ENCODE results near the gene LY6G5B. TPM values are rescaled to one million over a fixed set of nuclear protein-coding genes. Genes with fewer than 3 reads are reported as not detected.

Gene LY6G5B
- total RNA-seq, 1 experiment from 2014 or later: 3.6 TPM

- no peak for DNase-seq (ENCODE audit: low spot score)
These were observed 44.4 kb downstream of the LY6G5B start for GRCh38 chr6:31713991-31714684.

DNA sequence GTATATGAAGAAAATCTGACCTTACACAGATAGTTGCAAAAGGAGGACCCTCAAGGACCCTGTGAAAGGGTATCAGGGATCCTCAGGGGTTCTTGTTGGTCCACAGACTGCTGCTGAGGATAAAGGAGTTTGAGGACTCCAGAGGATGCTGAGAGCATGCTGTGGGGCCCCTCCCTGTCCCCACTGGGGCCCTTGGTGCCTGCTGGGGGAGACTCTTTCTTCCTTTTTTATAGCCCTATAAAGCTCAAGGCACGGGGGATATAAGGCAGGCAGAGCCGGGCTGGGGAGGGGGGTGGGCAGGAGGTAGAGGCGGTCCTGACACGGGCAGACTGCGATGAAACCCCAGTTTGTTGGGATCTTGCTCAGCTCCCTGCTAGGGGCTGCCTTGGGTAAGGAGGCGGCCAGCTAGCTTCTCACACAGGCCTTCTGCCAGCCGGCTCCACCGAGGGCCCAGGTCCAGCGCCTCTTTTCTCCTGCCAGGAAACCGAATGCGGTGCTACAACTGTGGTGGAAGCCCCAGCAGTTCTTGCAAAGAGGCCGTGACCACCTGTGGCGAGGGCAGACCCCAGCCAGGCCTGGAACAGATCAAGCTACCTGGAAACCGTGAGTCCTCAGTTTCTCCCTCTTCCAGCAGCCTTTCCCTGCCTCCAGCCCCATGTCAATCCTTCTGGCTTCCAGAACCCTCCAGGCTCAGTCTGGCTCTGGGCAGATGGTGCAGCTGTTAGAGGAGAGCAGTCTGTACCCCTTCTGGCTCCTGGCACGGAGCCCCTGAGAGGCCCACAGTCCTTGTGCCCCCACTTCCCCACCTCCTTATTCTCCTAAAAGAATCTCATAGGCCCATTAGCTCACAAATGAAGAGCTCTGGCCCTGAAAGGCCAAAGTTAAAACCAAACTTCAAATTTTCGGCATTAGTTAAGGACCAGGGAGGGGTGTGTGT is 45.5 kb downstream of the LY6G5B start, which contains the start of gene LY6G6D:
Gene LY6G6D (plus strand): TSS at position 327 of the 937 bp plus-strand sequence. CDS start 8 bp downstream, at position 335.
- no peak for DNase-seq (ENCODE audit: low spot score)

- DNase-seq (ENCODE audit: low spot score): peak; percentile 27
These were observed 47.9 kb downstream of the LY6G5B start for GRCh38 chr6:31717499-31718222.

- peak; percentile 96 for DNase-seq (ENCODE audit: low spot score)
These were observed 48.5 kb downstream of the LY6G5B start for GRCh38 chr6:31718265-31718664.

- DNase-seq (ENCODE audit: low spot score): no peak
These were observed 49.2 kb downstream of the LY6G5B start for GRCh38 chr6:31719001-31719400.

DNA sequence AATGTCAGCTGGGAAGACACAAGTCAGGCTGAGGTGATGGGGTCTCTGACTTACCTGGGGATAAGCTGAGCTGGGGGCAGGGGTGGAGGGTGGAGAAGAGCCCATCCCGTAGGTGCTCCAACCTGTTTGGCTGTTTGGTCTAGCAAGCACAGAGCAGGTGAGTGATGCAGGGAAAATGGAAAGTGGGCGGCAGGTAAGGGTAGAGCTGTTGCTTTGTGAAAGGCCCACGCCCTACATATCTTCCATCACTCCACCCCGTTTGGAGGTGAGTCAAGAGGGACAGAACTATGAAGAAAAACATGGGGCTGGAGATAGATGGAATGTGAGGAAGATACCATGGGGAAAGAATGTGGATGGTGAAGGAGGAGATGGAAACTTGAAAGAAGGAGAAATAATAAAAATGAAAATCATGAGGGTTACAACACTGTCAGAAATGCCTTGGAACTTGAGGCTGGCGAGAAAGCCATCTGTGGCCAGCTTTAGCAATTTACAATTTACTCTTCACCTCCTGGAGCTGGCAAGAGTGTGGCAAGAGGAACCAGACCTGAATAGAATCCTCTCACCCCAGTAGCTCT is 50.5 kb downstream of the LY6G5B start:
- peak; percentile 46 for DNase-seq (ENCODE audit: low spot score)

DNA sequence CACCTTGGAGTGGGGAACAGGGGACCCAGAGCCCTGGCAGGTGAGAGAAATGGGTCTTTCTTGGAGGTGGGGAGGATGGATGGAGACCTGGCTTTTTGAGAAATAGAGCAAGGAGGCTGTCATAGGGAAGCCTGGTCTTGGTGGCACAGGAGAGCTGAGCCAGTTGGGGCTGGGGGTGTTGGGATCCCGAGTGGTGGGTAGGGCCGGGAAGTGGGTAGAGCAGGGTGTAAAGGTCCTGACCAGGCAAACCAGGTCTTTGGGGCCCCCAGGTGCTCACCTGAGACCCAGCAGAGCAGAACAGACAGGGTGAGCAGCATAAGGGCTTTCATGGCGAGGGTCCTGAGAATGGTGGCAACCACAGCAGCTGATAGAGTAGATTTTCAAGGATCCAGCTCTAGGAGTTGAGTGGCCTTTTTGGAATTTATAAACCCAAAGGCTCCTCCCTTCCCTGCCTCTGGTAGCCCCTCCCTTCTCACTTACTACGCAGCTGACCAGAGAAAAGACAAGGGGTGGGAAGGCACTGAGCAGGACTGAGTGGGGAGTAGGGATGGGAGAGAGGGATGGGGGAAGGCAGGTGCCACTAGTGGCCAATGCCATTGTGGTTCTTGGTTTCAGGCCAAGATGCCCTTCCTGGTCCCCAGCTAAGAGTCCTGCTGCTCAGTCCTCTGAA is 51.7 kb downstream of the LY6G5B start, which contains the start of gene LY6G6C:
Gene LY6G6C (minus strand): TSS at position 396 of the 670 bp plus-strand sequence. CDS start 67 bp downstream, at position 329.
- DNase-seq (ENCODE audit: low spot score): no peak

- DNase-seq (ENCODE audit: low spot score): no peak
These were observed 52.4 kb downstream of the LY6G5B start for GRCh38 chr6:31722173-31722572.

Small RNAs within 50 kb of the gene (small RNA-seq; reads per million reads assigned to genes)
- gene LY6G6D (not detected), gene MIR4646 (not detected), gene MIR6832 (not detected), gene RF00019 (not detected), gene SNORA38 (8.9 reads per million, percentile 87 among the genes with 10 or more reads in this experiment)

Other genes with a start within 250 kb of the LY6G5B start
- 0.66 and 0.89 TPM in 2 replicates for gene MICB, start 171.8 kb upstream of the LY6G5B start, total RNA-seq (2014; rRNA removed; shearing (Covaris generic))
- gene MCCD1, start 141.0 kb upstream of the LY6G5B start, total RNA-seq (2014; rRNA removed; shearing (Covaris generic)): not detected in 2 replicates
- gene DDX39B, start 128.0 kb upstream of the LY6G5B start, total RNA-seq (2014; rRNA removed; shearing (Covaris generic)): 685 and 711 TPM in 2 replicates
- gene ATP6V1G2, start 123.4 kb upstream of the LY6G5B start, total RNA-seq (2014; rRNA removed; shearing (Covaris generic)): not detected in 2 replicates
- 26.4 and 29.2 TPM in 2 replicates for gene NFKBIL1, start 122.4 kb upstream of the LY6G5B start, total RNA-seq (2014; rRNA removed; shearing (Covaris generic))
- gene LTA, start 97.7 kb upstream of the LY6G5B start, total RNA-seq (2014; rRNA removed; shearing (Covaris generic)): not detected in 2 replicates
- 0.08 TPM in 1 of 2 replicates, not detected in the other for gene TNF, start 94.4 kb upstream of the LY6G5B start, total RNA-seq (2014; rRNA removed; shearing (Covaris generic))
- gene LTB, start 87.6 kb upstream of the LY6G5B start, total RNA-seq (2014; rRNA removed; shearing (Covaris generic)): 0.13 TPM in 1 of 2 replicates, not detected in the other
- gene LST1, start 83.7 kb upstream of the LY6G5B start, total RNA-seq (2014; rRNA removed; shearing (Covaris generic)): not detected in 2 replicates
- gene NCR3, start 77.0 kb upstream of the LY6G5B start, total RNA-seq (2014; rRNA removed; shearing (Covaris generic)): not detected in 2 replicates
- not detected in 2 replicates for gene AIF1, start 54.7 kb upstream of the LY6G5B start, total RNA-seq (2014; rRNA removed; shearing (Covaris generic))
- 128 and 172 TPM in 2 replicates for gene PRRC2A, start 49.3 kb upstream of the LY6G5B start, total RNA-seq (2014; rRNA removed; shearing (Covaris generic))
- 307 and 336 TPM in 2 replicates for gene BAG6, start 17.3 kb upstream of the LY6G5B start, total RNA-seq (2014; rRNA removed; shearing (Covaris generic))
- 1.8 and 4.2 TPM in 2 replicates for gene APOM, start 14.1 kb upstream of the LY6G5B start, total RNA-seq (2014; rRNA removed; shearing (Covaris generic))
- gene C6orf47, start 9.2 kb upstream of the LY6G5B start, total RNA-seq (2014; rRNA removed; shearing (Covaris generic)): 24.7 and 29.1 TPM in 2 replicates
- 11.7 and 17.2 TPM in 2 replicates for gene GPANK1, start 5.0 kb upstream of the LY6G5B start, total RNA-seq (2014; rRNA removed; shearing (Covaris generic))
- gene CSNK2B, start 3.9 kb upstream of the LY6G5B start, total RNA-seq (2014; rRNA removed; shearing (Covaris generic)): 219 and 225 TPM in 2 replicates
- gene LY6G5C, start 11.1 kb downstream of the LY6G5B start, total RNA-seq (2014; rRNA removed; shearing (Covaris generic)): 0.76 and 2.1 TPM in 2 replicates
- 32.5 and 37.9 TPM in 2 replicates for gene ABHD16A, start 33.3 kb downstream of the LY6G5B start, total RNA-seq (2014; rRNA removed; shearing (Covaris generic))
- gene LY6G6F, start 36.9 kb downstream of the LY6G5B start, total RNA-seq (2014; rRNA removed; shearing (Covaris generic)): not detected in 2 replicates
- gene LY6G6D, start 45.4 kb downstream of the LY6G5B start, total RNA-seq (2014; rRNA removed; shearing (Covaris generic)): not detected in 2 replicates
- gene LY6G6C, start 51.8 kb downstream of the LY6G5B start, total RNA-seq (2014; rRNA removed; shearing (Covaris generic)): not detected in 2 replicates
- gene MPIG6B, start 53.4 kb downstream of the LY6G5B start, total RNA-seq (2014; rRNA removed; shearing (Covaris generic)): 0.18 TPM in 1 of 2 replicates, not detected in the other
- 107 and 116 TPM in 2 replicates for gene DDAH2, start 59.3 kb downstream of the LY6G5B start, total RNA-seq (2014; rRNA removed; shearing (Covaris generic))
- gene CLIC1, start 66.6 kb downstream of the LY6G5B start, total RNA-seq (2014; rRNA removed; shearing (Covaris generic)): 914 and 960 TPM in 2 replicates
- gene MSH5, start 70.0 kb downstream of the LY6G5B start, total RNA-seq (2014; rRNA removed; shearing (Covaris generic)): 19.6 and 20.9 TPM in 2 replicates
- 6.3 and 11.6 TPM in 2 replicates for gene SAPCD1, start 92.7 kb downstream of the LY6G5B start, total RNA-seq (2014; rRNA removed; shearing (Covaris generic))
- 5.6 and 11.2 TPM in 2 replicates for gene VWA7, start 107.4 kb downstream of the LY6G5B start, total RNA-seq (2014; rRNA removed; shearing (Covaris generic))
- 128 and 138 TPM in 2 replicates for gene VARS1, start 125.8 kb downstream of the LY6G5B start, total RNA-seq (2014; rRNA removed; shearing (Covaris generic))
- gene LSM2, start 137.0 kb downstream of the LY6G5B start, total RNA-seq (2014; rRNA removed; shearing (Covaris generic)): 77.4 and 93.6 TPM in 2 replicates
- 0.64 and 1.3 TPM in 2 replicates for gene HSPA1L, start 145.3 kb downstream of the LY6G5B start, total RNA-seq (2014; rRNA removed; shearing (Covaris generic))
- 379 and 403 TPM in 2 replicates for gene HSPA1A, start 145.6 kb downstream of the LY6G5B start, total RNA-seq (2014; rRNA removed; shearing (Covaris generic))
- gene HSPA1B, start 157.8 kb downstream of the LY6G5B start, total RNA-seq (2014; rRNA removed; shearing (Covaris generic)): 655 TPM in 2 replicates
- gene NEU1, start 192.8 kb downstream of the LY6G5B start, total RNA-seq (2014; rRNA removed; shearing (Covaris generic)): 82.3 and 87.1 TPM in 2 replicates
- 101 and 124 TPM in 2 replicates for gene SLC44A4, start 209.0 kb downstream of the LY6G5B start, total RNA-seq (2014; rRNA removed; shearing (Covaris generic))
- gene EHMT2, start 227.7 kb downstream of the LY6G5B start, total RNA-seq (2014; rRNA removed; shearing (Covaris generic)): 85.9 and 98.5 TPM in 2 replicates
- 12.6 and 13.6 TPM in 2 replicates for gene ZBTB12, start 232.1 kb downstream of the LY6G5B start, total RNA-seq (2014; rRNA removed; shearing (Covaris generic))

Measured in HT-29 (cell line).